Thoracic aorta (tissue), 2 donors: ENCODE data around the gene CTNNA3. TPM values are rescaled to one million over a fixed set of nuclear protein-coding genes. Genes with fewer than 3 reads are reported as not detected.

Experiments used
- ATAC-seq: fragments of 150-250 bp; one replicate; pipeline ENCODE4 v1.8.0; 2017; ENCODE audit warnings: low read depth; ENCODE audit not compliant: insufficient number of reproducible peaks, low FRiP score
- DNase-seq: peaks from one replicate; pipeline ENCODE4 v3.0.0-alpha.2; 2020; ENCODE audit warnings: low spot score
- H3K27ac ChIP-seq, 2 donors: fragments of 200-600 bp; sonication (generic); 1 replicate in 1 of 2; 2 replicates in 1 of 2; pipeline ENCODE4 v1.5.1; 2016; ENCODE audit warnings: mild to moderate bottlenecking in 2 of 2, moderate library complexity in 2 of 2
- H3K27me3 ChIP-seq: fragments of 200-600 bp; sonication (generic); replicated peaks from 2 replicates; pipeline ENCODE4 v1.6.0; 2016; ENCODE audit warnings: mild to moderate bottlenecking; ENCODE audit not compliant: insufficient read depth
- H3K36me3 ChIP-seq: fragments of 200-600 bp; sonication (generic); one replicate; pipeline ENCODE4 v1.5.1; 2016
- H3K4me1 ChIP-seq, 2 donors: fragments of 200-600 bp; sonication (generic); 1 replicate in 1 of 2; 2 replicates in 1 of 2; pipeline versions ENCODE4 v1.5.1 to v1.6.0; 2016; ENCODE audit warnings: low read depth in 2 of 2, mild to moderate bottlenecking in 1 of 2; ENCODE audit not compliant: control insufficient read depth in 1 of 2
- H3K4me3 ChIP-seq: fragments of 200-600 bp; sonication (generic); 2 replicates; pipeline ENCODE4 v1.5.1; 2016; ENCODE audit warnings: mild to moderate bottlenecking
- H3K9me3 ChIP-seq: fragments of 200-600 bp; sonication (generic); 2 replicates; pipeline ENCODE4 v1.5.1; 2016
- CTCF ChIP-seq: fragments of 200-600 bp; sonication (generic); IDR thresholded peaks from one replicate; pipeline ENCODE4 v1.5.1; 2019; ENCODE audit warnings: antibody characterized with exemption
- total RNA-seq, 2 donors: library from RNA; depleted of rRNA; stranded (reverse); fragments of >200 nt; gene quantifications; one replicate each; pipeline versions ENCODE4 v1.1.0 to v1.2.3, GENCODE V29; 2016

CTNNA3 gene
- total RNA-seq, 2 donors from 2014 or later, result 0.95 to 1.2 TPM

GRCh38 chr10:67045404-67045803 lies 650.6 kb downstream of the CTNNA3 start:
- no peak for TF ChIP-seq CTCF
- Histone ChIP-seq H3K27me3 (no peaks in the 10 kb centered on the region), H3K27ac (no peak overlapping the region), H3K4me3 (no peak overlapping the region), H3K4me1 (no peaks in the 10 kb centered on the region), H3K36me3 (no peaks in the 10 kb centered on the region), H3K9me3 (no peaks in the 10 kb centered on the region)
- ATAC-seq, result no peak
- no peak for DNase-seq

GRCh38 chr10:67043041-67043440 lies 653.0 kb downstream of the CTNNA3 start:
- Histone ChIP-seq H3K4me1 (no peaks in the 10 kb centered on the region), H3K27ac (no peak overlapping the region), H3K4me3 (no peak overlapping the region), H3K9me3 (no peaks in the 10 kb centered on the region), H3K36me3 (no peaks in the 10 kb centered on the region), H3K27me3 (no peaks in the 10 kb centered on the region)
- no peak for TF ChIP-seq CTCF
- DNase-seq (no peak), ATAC-seq (no peak)

- ATAC-seq (no peak), DNase-seq (no peak)
- no peak overlapping the region for H3K4me3 ChIP-seq
- no peaks in the 10 kb centered on the region for H3K9me3 ChIP-seq
- no peaks in the 10 kb centered on the region for H3K27me3 ChIP-seq
- H3K36me3 ChIP-seq, result no peaks in the 10 kb centered on the region
- no peak overlapping the region for H3K27ac ChIP-seq
- H3K4me1 ChIP-seq, result no peaks in the 10 kb centered on the region
- no peak for TF ChIP-seq CTCF
Measured at GRCh38 chr10:67036808-67037207, 659.2 kb downstream of the CTNNA3 start.

- H3K9me3 ChIP-seq, result no peaks in the 10 kb centered on the region
- H3K27me3 ChIP-seq, result no peaks in the 10 kb centered on the region
- H3K36me3 ChIP-seq, result no peaks in the 10 kb centered on the region
- no peak for ATAC-seq
- no peaks in the 10 kb centered on the region for H3K4me1 ChIP-seq
- H3K27ac ChIP-seq, result no peak overlapping the region
- DNase-seq, result no peak
- TF ChIP-seq CTCF, result no peak
- no peak overlapping the region for H3K4me3 ChIP-seq
Measured at GRCh38 chr10:67033878-67034277, 662.1 kb downstream of the CTNNA3 start.

- H3K4me1 ChIP-seq, result no peaks in the 10 kb centered on the region
- no peaks in the 10 kb centered on the region for H3K27me3 ChIP-seq
- TF ChIP-seq CTCF, result no peak
- DNase-seq (no peak), ATAC-seq (no peak)
- H3K27ac ChIP-seq, result no peak overlapping the region
- H3K4me3 ChIP-seq, result no peak overlapping the region
- no peaks in the 10 kb centered on the region for H3K36me3 ChIP-seq
- no peaks in the 10 kb centered on the region for H3K9me3 ChIP-seq
Measured at GRCh38 chr10:67022099-67022498, 673.9 kb downstream of the CTNNA3 start.
